ENCODE results near the gene PTP4A1. TPM values are rescaled to one million over a fixed set of nuclear protein-coding genes. Genes with fewer than 3 reads are reported as not detected.
A peak's percentile ranks its signal among the peaks of the same experiment; 100 is the strongest.

PTP4A1 gene
- total RNA-seq, 1 donor from 2014 or later, result 143 TPM

GRCh38 chr6:63565727-63566596 is 6.3 kb upstream of the PTP4A1 start:
- Mint-ChIP-seq H3K27me3 (ENCODE audit: low read depth, unreplicated experiment) (no peaks in the 10 kb centered on the region), H3K4me1 (ENCODE audit: low read depth, unreplicated experiment) (peaks cover 36% of the 10 kb centered on the region), H3K4me3 (ENCODE audit: unreplicated experiment) (peak overlapping the region; percentile 69), H3K27ac (ENCODE audit: unreplicated experiment) (peak overlapping the region; percentile 67), H3K36me3 (ENCODE audit: low read depth, unreplicated experiment) (no peaks in the 10 kb centered on the region), H3K9me3 (ENCODE audit: unreplicated experiment) (no peaks in the 10 kb centered on the region)
- H3K9ac ChIP-seq (ENCODE audit: low read length), result no peak overlapping the region
- no peaks in the 10 kb centered on the region for H3K9me3 ChIP-seq (ENCODE audit: insufficient read depth, low read depth, low read length)
- TF ChIP-seq CTCF (IDR thresholded peaks at IDR 0.05; ENCODE audit: insufficient read depth, low read depth, low read length) (no peak), EZH2 (IDR thresholded peaks at IDR 0.05; ENCODE audit: insufficient read depth, low read length) (no peak)
- H3K79me2 ChIP-seq (ENCODE audit: insufficient read depth, low read length), result no peaks in the 10 kb centered on the region
- no peaks in the 10 kb centered on the region for H3K36me3 ChIP-seq (ENCODE audit: insufficient read depth, low read length)
- no peak overlapping the region for H3K27ac ChIP-seq (ENCODE audit: low read depth, low read length)
- H2AFZ ChIP-seq (ENCODE audit: low read depth, low read length), result no peak overlapping the region
- DNase-seq (ENCODE audit: low read depth) (peak; percentile 78), FAIRE-seq (no peak)
- H3K4me1 ChIP-seq (ENCODE audit: insufficient read depth, low read length), result no peaks in the 10 kb centered on the region
- H3K27me3 ChIP-seq (ENCODE audit: insufficient read depth, low read length), result no peaks in the 10 kb centered on the region
- no peak overlapping the region for H3K4me2 ChIP-seq (ENCODE audit: low read length)
- H3K4me3 ChIP-seq (ENCODE audit: insufficient read depth, low read depth, low read length), result no peak overlapping the region
- H4K20me1 ChIP-seq (ENCODE audit: insufficient read depth, low read length), result no peaks in the 10 kb centered on the region

GRCh38 chr6:63567966-63568365 is 4.3 kb upstream of the PTP4A1 start:
- Histone ChIP-seq H3K27me3 (ENCODE audit: insufficient read depth, low read length) (no peaks in the 10 kb centered on the region), H4K20me1 (ENCODE audit: insufficient read depth, low read length) (no peaks in the 10 kb centered on the region), H3K36me3 (ENCODE audit: insufficient read depth, low read length) (no peaks in the 10 kb centered on the region), H3K4me3 (ENCODE audit: insufficient read depth, low read depth, low read length) (no peak overlapping the region), H3K79me2 (ENCODE audit: insufficient read depth, low read length) (peaks cover 7% of the 10 kb centered on the region), H3K4me1 (ENCODE audit: insufficient read depth, low read length) (peaks cover 9% of the 10 kb centered on the region), H3K9ac (ENCODE audit: low read length) (no peak overlapping the region), H3K27ac (ENCODE audit: low read depth, low read length) (no peak overlapping the region), H3K4me2 (ENCODE audit: low read length) (no peak overlapping the region), H2AFZ (ENCODE audit: low read depth, low read length) (no peak overlapping the region), H3K9me3 (ENCODE audit: insufficient read depth, low read depth, low read length) (no peaks in the 10 kb centered on the region)
- peaks cover 40% of the 10 kb centered on the region for H3K4me1 Mint-ChIP-seq (ENCODE audit: low read depth, unreplicated experiment)
- no peaks in the 10 kb centered on the region for H3K27me3 Mint-ChIP-seq (ENCODE audit: low read depth, unreplicated experiment)
- no peak for DNase-seq (ENCODE audit: low read depth)
- H3K36me3 Mint-ChIP-seq (ENCODE audit: low read depth, unreplicated experiment), result no peaks in the 10 kb centered on the region
- TF ChIP-seq EZH2 (IDR thresholded peaks at IDR 0.05; ENCODE audit: insufficient read depth, low read length), result no peak
- no peak for TF ChIP-seq CTCF (IDR thresholded peaks at IDR 0.05; ENCODE audit: insufficient read depth, low read depth, low read length)
- H3K9me3 Mint-ChIP-seq (ENCODE audit: unreplicated experiment), result no peaks in the 10 kb centered on the region
- H3K4me3 Mint-ChIP-seq (ENCODE audit: unreplicated experiment), result no peak overlapping the region
- FAIRE-seq, result no peak
- no peak overlapping the region for H3K27ac Mint-ChIP-seq (ENCODE audit: unreplicated experiment)
